Tibial artery (tissue), 4 donors: Measurements from ENCODE around the gene TFAP2C.
"Not testable (repeated sequence)": the region's sequence is repeated elsewhere in the genome, so short reads cannot be mapped to it uniquely, and the experiment has no call there.

Experiments
- DNase-seq, 2 donors: peaks; one replicate each; pipeline ENCODE4 v3.0.0-alpha.2; 2019
- H3K27ac ChIP-seq, 2 donors: fragments of 200-600 bp; sonication (generic) in 1 of 2; 1 replicate in 1 of 2; 2 replicates in 1 of 2; pipeline ENCODE4 v1.5.1; 2018 to 2019; ENCODE audit warnings: mild to moderate bottlenecking in 1 of 2
- H3K27me3 ChIP-seq, 2 donors: fragments of 200-600 bp; sonication (generic) in 1 of 2; one replicate each; pipeline versions ENCODE4 v1.5.1 to v1.6.0; 2016 to 2019
- H3K36me3 ChIP-seq, 3 donors: fragments of 200-600 bp; sonication (generic) in 2 of 3; one replicate each; pipeline ENCODE4 v1.5.1; 2016 to 2019; ENCODE audit warnings: mild to moderate bottlenecking in 2 of 3
- H3K4me1 ChIP-seq, 4 donors: fragments of 200-600 bp; sonication (generic) in 2 of 4; 1 replicate in 3 of 4; 2 replicates in 1 of 4; pipeline ENCODE4 v1.5.1; 2016 to 2019
- H3K4me3 ChIP-seq, 2 donors: fragments of 200-600 bp; sonication (generic) in 1 of 2; 1 replicate in 1 of 2; 2 replicates in 1 of 2; pipeline ENCODE4 v1.5.1; 2018 to 2019; ENCODE audit warnings: mild to moderate bottlenecking in 2 of 2
- H3K9me3 ChIP-seq, 3 donors: fragments of 200-600 bp; sonication (generic) in 1 of 3; one replicate each; pipeline ENCODE4 v1.5.1; 2016 to 2019
- intact Hi-C: fragments of 100-400 bp; cut with DNase I; formaldehyde crosslinking; loops from one replicate; pipeline ENCODE4 v1.15.0; 2023; ENCODE audit warnings: low total_unique reads
- TF ChIP-seq, protein P1 (sequence below), 2 experiments: fragments of 200-600 bp in 1 of 2; fragments of 450-650 bp in 1 of 2; IDR thresholded peaks; one replicate each; pipeline ENCODE4 v1.5.1; 2017 to 2019; ENCODE audit warnings: antibody characterized with exemption in 2 of 2, mild to moderate bottlenecking in 1 of 2, moderate library complexity in 1 of 2

Gene TFAP2C

DNA sequence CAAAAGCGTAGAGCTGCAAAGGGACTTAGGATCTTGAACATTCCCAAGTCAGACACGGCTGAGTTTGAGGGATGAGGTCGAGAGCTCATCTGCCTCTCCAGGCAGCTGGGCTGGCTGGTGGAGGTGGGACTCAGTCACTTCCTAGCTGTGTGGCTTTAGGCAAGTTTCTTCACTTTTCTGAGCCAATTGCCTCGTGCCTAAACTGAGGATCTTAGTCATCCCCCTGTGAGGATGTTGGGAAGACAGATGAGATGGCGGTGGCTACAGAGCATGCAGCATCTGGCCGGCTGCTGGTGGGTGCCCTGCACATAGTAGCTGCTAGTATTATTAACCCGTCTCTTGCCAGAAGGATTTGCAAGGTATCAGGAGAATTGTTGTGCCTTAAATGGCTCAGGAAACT is 27.5 kb downstream of the TFAP2C start:
- no peaks in the 10 kb centered on the region for H3K4me1 ChIP-seq
- no peak overlapping the region for H3K27ac ChIP-seq
- peaks cover 0 to 3% of the 10 kb centered on the region in 2 donors for H3K27me3 ChIP-seq
- TF ChIP-seq, protein P1, sequence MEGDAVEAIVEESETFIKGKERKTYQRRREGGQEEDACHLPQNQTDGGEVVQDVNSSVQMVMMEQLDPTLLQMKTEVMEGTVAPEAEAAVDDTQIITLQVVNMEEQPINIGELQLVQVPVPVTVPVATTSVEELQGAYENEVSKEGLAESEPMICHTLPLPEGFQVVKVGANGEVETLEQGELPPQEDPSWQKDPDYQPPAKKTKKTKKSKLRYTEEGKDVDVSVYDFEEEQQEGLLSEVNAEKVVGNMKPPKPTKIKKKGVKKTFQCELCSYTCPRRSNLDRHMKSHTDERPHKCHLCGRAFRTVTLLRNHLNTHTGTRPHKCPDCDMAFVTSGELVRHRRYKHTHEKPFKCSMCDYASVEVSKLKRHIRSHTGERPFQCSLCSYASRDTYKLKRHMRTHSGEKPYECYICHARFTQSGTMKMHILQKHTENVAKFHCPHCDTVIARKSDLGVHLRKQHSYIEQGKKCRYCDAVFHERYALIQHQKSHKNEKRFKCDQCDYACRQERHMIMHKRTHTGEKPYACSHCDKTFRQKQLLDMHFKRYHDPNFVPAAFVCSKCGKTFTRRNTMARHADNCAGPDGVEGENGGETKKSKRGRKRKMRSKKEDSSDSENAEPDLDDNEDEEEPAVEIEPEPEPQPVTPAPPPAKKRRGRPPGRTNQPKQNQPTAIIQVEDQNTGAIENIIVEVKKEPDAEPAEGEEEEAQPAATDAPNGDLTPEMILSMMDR (IDR thresholded peaks at IDR 0.05): no peak
- DNase-seq: no peak
- no peaks in the 10 kb centered on the region for H3K9me3 ChIP-seq
- intact Hi-C loops: no loop called here
- H3K36me3 ChIP-seq: no peaks in the 10 kb centered on the region
- no peak overlapping the region for H3K4me3 ChIP-seq

DNA sequence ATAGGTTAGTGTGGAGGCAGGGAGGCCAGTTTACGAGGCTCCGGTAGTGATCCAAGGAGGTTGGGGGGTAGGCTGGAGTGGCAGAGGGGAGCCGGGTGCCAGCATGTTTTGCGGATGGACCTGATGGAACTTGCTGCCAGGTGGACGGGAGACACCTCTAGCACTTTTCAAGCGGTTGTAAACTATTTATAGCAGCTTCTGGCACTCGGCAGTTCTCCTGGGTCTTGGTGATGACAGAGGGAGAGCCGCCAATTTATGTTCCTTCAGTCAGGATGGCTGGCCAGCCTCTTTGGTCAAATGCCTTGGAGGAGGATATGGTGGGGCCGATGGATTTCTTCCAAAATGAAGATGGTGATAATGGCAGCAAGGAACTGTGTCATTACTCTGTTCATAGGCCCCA is 28.8 kb downstream of the TFAP2C start:
- Histone ChIP-seq H3K4me1 (no peaks in the 10 kb centered on the region), H3K4me3 (no peak overlapping the region), H3K27ac (no peak overlapping the region), H3K9me3 (no peaks in the 10 kb centered on the region), H3K36me3 (no peaks in the 10 kb centered on the region), H3K27me3 (peaks cover 0 to 3% of the 10 kb centered on the region in 2 donors)
- TF ChIP-seq, protein P1 (IDR thresholded peaks at IDR 0.05): no peak
- DNase-seq: no peak
- intact Hi-C loops: no loop called here

DNA sequence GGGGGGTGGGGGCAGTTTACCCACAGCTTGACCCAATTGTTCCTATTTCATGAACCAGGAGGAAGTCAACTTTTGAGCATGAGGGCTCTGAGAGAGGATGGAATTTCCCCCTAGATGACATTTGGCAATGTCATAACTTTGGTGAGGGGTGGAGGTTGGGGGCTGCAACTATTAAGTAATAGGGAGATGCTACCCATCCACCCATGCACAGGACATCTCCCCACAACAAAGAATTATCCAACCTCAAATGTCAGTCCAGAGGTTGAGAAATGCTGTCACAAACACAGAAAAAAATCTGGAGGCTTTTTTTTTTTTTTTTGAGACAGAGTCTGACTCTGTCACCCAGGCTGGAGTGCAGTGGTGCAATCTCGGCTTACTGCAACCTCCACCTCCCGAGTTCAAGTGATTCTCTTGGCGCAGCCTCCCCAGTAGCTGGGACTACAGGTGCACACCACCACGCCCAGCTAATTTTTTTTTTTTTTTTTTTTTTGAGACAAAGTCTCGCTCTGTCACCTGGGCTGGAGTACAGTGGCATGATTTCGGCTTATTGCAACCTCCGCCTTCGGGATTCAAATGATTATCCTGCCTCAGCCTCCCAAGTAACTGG is 29.3 kb downstream of the TFAP2C start:
- H3K36me3 ChIP-seq, DNase-seq, H3K4me1 ChIP-seq, intact Hi-C loops, H3K27me3 ChIP-seq, H3K4me3 ChIP-seq, H3K9me3 ChIP-seq, H3K27ac ChIP-seq: not testable (repeated sequence)

DNA sequence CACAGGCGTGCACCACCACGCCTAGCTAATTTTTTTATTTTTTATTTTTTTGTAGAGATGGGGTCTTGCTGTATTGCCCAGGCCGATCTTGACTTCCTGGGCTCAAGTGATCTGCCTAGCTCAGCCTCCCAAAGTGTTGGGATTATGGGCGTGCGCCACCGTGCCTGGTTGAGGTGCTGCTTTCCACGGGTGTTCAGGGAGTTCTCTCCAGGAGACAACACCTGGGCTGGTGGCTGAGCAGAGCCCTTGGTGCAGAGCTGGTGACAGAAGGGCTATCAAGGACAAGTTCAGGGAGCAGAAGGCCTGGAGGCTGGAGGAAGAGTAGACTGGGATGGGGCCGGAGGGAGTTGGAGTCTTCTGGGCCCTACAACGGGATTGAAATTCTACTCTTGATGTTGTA is 34.6 kb downstream of the TFAP2C start:
- intact Hi-C loops: no loop called here
- TF ChIP-seq, protein P1 (IDR thresholded peaks at IDR 0.05): no peak

DNA sequence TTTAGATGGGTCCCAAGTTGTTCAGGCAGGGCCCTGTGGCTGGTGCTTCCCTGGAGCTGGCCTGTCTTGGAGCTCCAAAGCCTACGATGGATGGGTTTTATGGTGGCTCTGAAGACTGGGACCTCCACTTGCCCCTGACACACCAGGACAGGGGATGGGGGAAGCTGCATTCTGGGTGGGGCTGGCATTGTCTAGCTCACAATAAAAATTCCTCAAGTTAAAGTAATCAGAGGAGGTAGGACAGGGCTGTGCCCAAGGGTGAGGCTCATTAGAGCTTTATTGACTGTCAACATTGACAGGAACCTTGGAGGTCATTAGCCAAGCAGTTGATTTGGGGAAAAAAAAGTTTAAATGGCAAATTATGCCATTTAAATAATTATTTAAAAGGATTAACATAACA is 35.7 kb downstream of the TFAP2C start:
- Histone ChIP-seq H3K27me3 (peaks cover 0 to 7% of the 10 kb centered on the region in 2 donors), H3K27ac (no peak overlapping the region), H3K4me3 (no peak overlapping the region), H3K4me1 (no peaks in the 10 kb centered on the region), H3K9me3 (no peaks in the 10 kb centered on the region), H3K36me3 (no peaks in the 10 kb centered on the region)
- TF ChIP-seq, protein P1 (IDR thresholded peaks at IDR 0.05): no peak
- DNase-seq: no peak
- intact Hi-C loops: no loop called here

More for the DNA sequence above, 34.6 kb downstream of the TFAP2C start:
- Histone ChIP-seq H3K4me3 (no peak overlapping the region), H3K27me3 (peaks cover 0 to 7% of the 10 kb centered on the region in 2 donors), H3K27ac (no peak overlapping the region), H3K4me1 (no peaks in the 10 kb centered on the region), H3K9me3 (no peaks in the 10 kb centered on the region), H3K36me3 (no peaks in the 10 kb centered on the region)
- no peak for DNase-seq

DNA sequence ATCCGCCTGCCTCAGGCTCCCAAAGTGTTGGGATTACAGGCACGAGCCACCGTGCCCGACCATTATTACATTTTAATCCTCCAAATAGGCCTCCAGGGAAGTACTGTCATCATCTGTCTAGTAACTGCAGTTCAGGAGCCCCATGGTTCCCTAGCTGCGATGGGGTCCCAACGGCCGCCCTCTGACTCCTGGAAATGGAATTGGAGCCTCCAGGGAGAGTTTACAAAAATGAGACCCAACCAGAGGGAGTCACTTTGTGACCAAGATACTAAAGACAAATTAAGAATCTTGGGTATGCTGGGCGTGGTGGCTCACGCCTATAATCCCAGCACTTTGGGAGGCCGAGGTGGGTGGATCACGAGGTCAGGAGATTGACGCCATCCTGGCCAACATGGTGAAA is 36.7 kb downstream of the TFAP2C start:
- no peaks in the 10 kb centered on the region for H3K4me1 ChIP-seq
- TF ChIP-seq, protein P1 (IDR thresholded peaks at IDR 0.05): no peak
- H3K4me3 ChIP-seq: no peak overlapping the region
- H3K27me3 ChIP-seq: peaks cover 0 to 7% of the 10 kb centered on the region in 2 donors
- no peak for DNase-seq
- no peaks in the 10 kb centered on the region for H3K9me3 ChIP-seq
- intact Hi-C loops: no loop called here
- H3K27ac ChIP-seq: no peak overlapping the region
- H3K36me3 ChIP-seq: no peaks in the 10 kb centered on the region
